WTC11 (cell line): ENCODE results near the gene MEIG1. TPM values are rescaled to one million over a fixed set of nuclear protein-coding genes. Genes with fewer than 3 reads are reported as not detected.

ENCODE experiments used
- ATAC-seq: fragments of 200-7000 bp; cut with Tn5 transposase; 2 replicates; pipeline ENCODE4 v1.10.0; 2021; ENCODE audit warnings: mild to moderate bottlenecking, moderate library complexity
- CTCF ChIA-PET: fragments of 300-600 bp; sonication (Branson Sonifier 250); formaldehyde crosslinking; loops from one replicate; lab custom pipeline; 2021; ENCODE audit warnings: antibody characterized with exemption; lab: Charles Lee
- POLR2A ChIA-PET: fragments of 350-600 bp; sonication (Branson Sonifier 250); formaldehyde crosslinking; loops from one replicate; lab custom pipeline; 2021; ENCODE audit warnings: antibody characterized with exemption; lab: Charles Lee
- DNase-seq: peaks from one replicate; pipeline ENCODE4 v3.0.0; 2021; ENCODE audit warnings: low spot score
- H3K27ac Mint-ChIP-seq: 2 replicates; pipeline ENCODE4 v1.8.0; 2021; ENCODE audit warnings: mixed read lengths
- H3K27me3 Mint-ChIP-seq: 2 replicates; pipeline ENCODE4 v1.8.0; 2021; ENCODE audit warnings: low read depth, mild to moderate bottlenecking, moderate library complexity, mixed read lengths
- H3K36me3 Mint-ChIP-seq: 2 replicates; pipeline ENCODE4 v1.8.0; 2021; ENCODE audit warnings: mixed read lengths
- H3K4me1 Mint-ChIP-seq: 2 replicates; pipeline ENCODE4 v1.8.0; 2022; ENCODE audit warnings: mixed read lengths
- H3K4me3 Mint-ChIP-seq: 2 replicates; pipeline ENCODE4 v1.8.0; 2021; ENCODE audit warnings: mild to moderate bottlenecking, moderate library complexity, mixed read lengths
- H3K9me3 Mint-ChIP-seq: 2 replicates; pipeline ENCODE4 v1.8.0; 2021; ENCODE audit warnings: mixed read lengths
- ARID4B ChIP-seq: sonication (generic); formaldehyde crosslinking; IDR thresholded peaks from 2 replicates; pipeline ENCODE4 v1.8.0; 2023; ENCODE audit warnings: missing genetic modification reagents, mild to moderate bottlenecking, borderline replicate concordance
- ATF6 ChIP-seq: sonication (generic); formaldehyde crosslinking; IDR thresholded peaks from 2 replicates; pipeline ENCODE4 v1.8.1; 2023; ENCODE audit warnings: mild to moderate bottlenecking, missing genetic modification reagents
- CDX4 ChIP-seq: fragments of 250-450 bp; sonication (Bioruptor Pico); IDR thresholded peaks from 2 replicates; pipeline ENCODE4 v1.9.0; 2021; ENCODE audit warnings: moderate library complexity, mild to moderate bottlenecking, inconsistent platforms, borderline replicate concordance
- CTCF ChIP-seq: fragments of 200-600 bp; IDR thresholded peaks from 2 replicates; pipeline ENCODE4 v1.8.0; 2022; ENCODE audit warnings: antibody characterized with exemption
- EMX1 ChIP-seq: fragments of 250-450 bp; sonication (Bioruptor Pico); IDR thresholded peaks from 2 replicates; pipeline ENCODE4 v1.8.0; 2021; ENCODE audit warnings: mild to moderate bottlenecking
- ERG ChIP-seq: fragments of 250-450 bp; sonication (Bioruptor Pico); IDR thresholded peaks from 2 replicates; pipeline ENCODE4 v1.8.0; 2021; ENCODE audit warnings: mild to moderate bottlenecking
- GABPB1 ChIP-seq: sonication (generic); formaldehyde crosslinking; IDR thresholded peaks from 2 replicates; pipeline ENCODE4 v1.8.1; 2023; ENCODE audit warnings: mild to moderate bottlenecking, missing genetic modification reagents
- GRHL2 ChIP-seq: fragments of 250-450 bp; sonication (Bioruptor Pico); IDR thresholded peaks from 2 replicates; pipeline ENCODE4 v1.8.0; 2022; ENCODE audit warnings: mild to moderate bottlenecking, moderate library complexity; ENCODE audit not compliant: insufficient replicate concordance, severe bottlenecking
- IRF1 ChIP-seq: sonication (generic); formaldehyde crosslinking; IDR thresholded peaks from 2 replicates; pipeline ENCODE4 v1.8.0; 2023; ENCODE audit warnings: missing genetic modification reagents
- KAT7 ChIP-seq: sonication (generic); formaldehyde crosslinking; IDR thresholded peaks from 2 replicates; pipeline ENCODE4 v1.8.1; 2023; ENCODE audit warnings: missing genetic modification reagents, mild to moderate bottlenecking, borderline replicate concordance
- MAX ChIP-seq: sonication (generic); formaldehyde crosslinking; IDR thresholded peaks from 2 replicates; pipeline ENCODE4 v1.8.0; 2022; ENCODE audit warnings: mild to moderate bottlenecking, missing genetic modification reagents
- MLX ChIP-seq: sonication (generic); formaldehyde crosslinking; IDR thresholded peaks from 2 replicates; pipeline ENCODE4 v1.8.1; 2023; ENCODE audit warnings: mild to moderate bottlenecking, missing genetic modification reagents, moderate library complexity
- NFYB ChIP-seq: sonication (generic); formaldehyde crosslinking; conservative IDR thresholded peaks from 2 replicates; pipeline ENCODE4 v1.8.0; 2022; ENCODE audit warnings: low read depth, missing genetic modification reagents
- NR2C2 ChIP-seq: sonication (generic); formaldehyde crosslinking; IDR thresholded peaks from 2 replicates; pipeline ENCODE4 v1.8.0; 2022; ENCODE audit warnings: mild to moderate bottlenecking, missing genetic modification reagents
- TEAD1 ChIP-seq: sonication (generic); formaldehyde crosslinking; IDR thresholded peaks from 2 replicates; pipeline ENCODE4 v1.8.0; 2022; ENCODE audit warnings: mild to moderate bottlenecking, missing genetic modification reagents
- TEAD4 ChIP-seq: sonication (generic); formaldehyde crosslinking; IDR thresholded peaks from 2 replicates; pipeline ENCODE4 v1.8.0; 2022; ENCODE audit warnings: mild to moderate bottlenecking, missing genetic modification reagents
- TP53 ChIP-seq: sonication (generic); formaldehyde crosslinking; IDR thresholded peaks from 2 replicates; pipeline ENCODE4 v1.8.1; 2023; ENCODE audit warnings: mild to moderate bottlenecking, missing genetic modification reagents
- ZNF232 ChIP-seq: sonication (generic); formaldehyde crosslinking; IDR thresholded peaks from 2 replicates; pipeline ENCODE4 v1.8.0; 2022; ENCODE audit warnings: mild to moderate bottlenecking, missing genetic modification reagents
- ZNF425 ChIP-seq: fragments of 250-450 bp; sonication (Bioruptor Pico); conservative IDR thresholded peaks from 2 replicates; pipeline ENCODE4 v1.9.0; 2021; ENCODE audit warnings: mild to moderate bottlenecking
- total RNA-seq: library from RNA; stranded (reverse); gene quantifications from 3 replicates; pipeline ENCODE4 v1.2.3, GENCODE V29; 2021

Gene MEIG1
- total RNA-seq, 1 experiment from 2014 or later, result not detected

- TF ChIP-seq CTCF, result no peak
- no peak for TF ChIP-seq KAT7 (CRISPR knock-in tag)
- TF ChIP-seq MAX (CRISPR knock-in tag), result no peak
- TF ChIP-seq GABPB1 (CRISPR knock-in tag), result no peak
- no peak for TF ChIP-seq ARID4B
- no peak for TF ChIP-seq TEAD4
- no peak for TF ChIP-seq TEAD1 (CRISPR knock-in tag)
- no peak for TF ChIP-seq MLX (CRISPR knock-in tag)
- TF ChIP-seq ZNF425 (CRISPR knock-in tag), result no peak
- no peak for TF ChIP-seq IRF1
- TF ChIP-seq NR2C2 (CRISPR knock-in tag), result no peak
- TF ChIP-seq NFYB (CRISPR knock-in tag), result no peak
- TF ChIP-seq GRHL2 (CRISPR knock-in tag), result no peak
- no peak for TF ChIP-seq EMX1 (CRISPR knock-in tag)
- TF ChIP-seq ATF6 (CRISPR knock-in tag), result no peak
- TF ChIP-seq ERG (CRISPR knock-in tag), result no peak
- no peak for TF ChIP-seq TP53
- no peak for TF ChIP-seq CDX4
- no peak for TF ChIP-seq ZNF232
- TF ChIP-seq, all 79 proteins: peak for 0
- no peak for DNase-seq
- H3K36me3 Mint-ChIP-seq, result peaks cover 40% of the 10 kb centered on the region
- ChIA-PET POLR2A (no interaction called here), CTCF (no interaction called here)
- H3K4me1 Mint-ChIP-seq, result peaks cover 2% of the 10 kb centered on the region
- no peaks in the 10 kb centered on the region for H3K27me3 Mint-ChIP-seq
- H3K27ac Mint-ChIP-seq, result no peak overlapping the region
- ATAC-seq, result no peak
- H3K4me3 Mint-ChIP-seq, result no peak overlapping the region
- H3K9me3 Mint-ChIP-seq, result no peaks in the 10 kb centered on the region
These were observed 28.6 kb upstream of the MEIG1 start for GRCh38 chr10:14930610-14931009.
